PC-3 (cell line): ENCODE results near the gene DNAJB11.

Experiments used
- CTCF ChIP-seq: fragments of 300-600 bp; sonication (generic); conservative IDR thresholded peaks from 2 replicates; pipeline ENCODE4 v1.5.1; 2017; ENCODE audit warnings: antibody characterized with exemption, low read depth, mild to moderate bottlenecking, low read length
- EZH2 ChIP-seq: fragments of 300-600 bp; sonication (generic); IDR thresholded peaks from one replicate; pipeline ENCODE4 v1.6.1; 2017; ENCODE audit warnings: antibody characterized with exemption, mild to moderate bottlenecking, low read length; ENCODE audit not compliant: unreplicated experiment

- TF ChIP-seq CTCF (no peak), EZH2 (no peak)
Observed at GRCh38 chr3:186587183-186587582, 16.7 kb downstream of the DNAJB11 start.
